ENCODE measurements around the gene NXF3. TPM values are rescaled to one million over a fixed set of nuclear protein-coding genes. Genes with fewer than 3 reads are reported as not detected.
A peak's percentile ranks its signal among the peaks of the same experiment; 100 is the strongest.

The NXF3 gene
- total RNA-seq, 1 experiment from 2014 or later = not detected

DNA sequence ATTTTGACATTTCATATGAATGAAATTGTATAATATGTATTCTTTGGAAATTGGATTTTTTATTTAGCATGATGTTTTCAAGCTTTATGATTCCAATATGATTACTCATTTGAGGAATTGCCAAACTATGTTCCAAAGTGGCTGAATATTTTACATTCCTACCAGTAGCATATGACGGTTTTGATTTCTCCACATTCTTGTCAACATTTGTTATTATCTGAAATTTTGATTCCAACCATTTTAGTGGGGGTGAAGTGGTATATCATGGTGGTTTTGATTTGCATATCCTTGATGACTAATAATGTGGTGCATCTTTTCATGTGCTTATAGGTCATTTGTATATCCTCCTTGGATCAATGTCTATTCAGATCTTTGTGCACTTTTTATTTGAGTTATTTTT is 26.3 kb downstream of the NXF3 start:
- intact Hi-C loops (cut with micrococcal nuclease; ENCODE audit: unreplicated experiment) = no loop called here
- Histone ChIP-seq H3K27ac (ENCODE audit: low read depth, low read length, poor library complexity, severe bottlenecking) (no peak overlapping the region), H3K4me3 (ENCODE audit: low read depth, low read length, poor library complexity, severe bottlenecking) (no peak overlapping the region), H3K4me1 (ENCODE audit: insufficient read depth, low read length, poor library complexity, severe bottlenecking) (no peaks in the 10 kb centered on the region), H3K36me3 (ENCODE audit: insufficient read depth, low read length, poor library complexity, severe bottlenecking) (no peaks in the 10 kb centered on the region), H3K27me3 (replicated peaks; ENCODE audit: insufficient read depth, low read depth, low read length, poor library complexity) (no peaks in the 10 kb centered on the region), H3K9me3 (ENCODE audit: low read depth, low read length, poor library complexity, severe bottlenecking) (no peaks in the 10 kb centered on the region)
- ChIA-PET CTCF (no interaction called here), POLR2A (ENCODE audit: low non-redundant PET) (no interaction called here)
- DNase-seq (ENCODE audit: low spot score) = no peak
- TF ChIP-seq EZH2 (IDR thresholded peaks at IDR 0.05; ENCODE audit: borderline replicate concordance, low read depth, low read length, poor library complexity, severe bottlenecking) (no peak), CTCF (conservative IDR thresholded peaks at IDR 0.05; ENCODE audit: low read depth, low read length) (no peak)
- no TSS peak for BruUV-seq (replicated peaks)

- Histone ChIP-seq H3K27ac (ENCODE audit: low read depth, low read length, poor library complexity, severe bottlenecking) (no peak within 1 kb of the TSS), H3K27me3 (replicated peaks; ENCODE audit: insufficient read depth, low read depth, low read length, poor library complexity) (no peaks in the 10 kb centered on the region), H3K4me3 (ENCODE audit: low read depth, low read length, poor library complexity, severe bottlenecking) (peak within 1 kb of the TSS; percentile 55), H3K4me1 (ENCODE audit: insufficient read depth, low read length, poor library complexity, severe bottlenecking) (no peaks in the 10 kb centered on the region), H3K9me3 (ENCODE audit: low read depth, low read length, poor library complexity, severe bottlenecking) (no peaks in the 10 kb centered on the region), H3K36me3 (ENCODE audit: insufficient read depth, low read length, poor library complexity, severe bottlenecking) (no peaks in the 10 kb centered on the region)
- intact Hi-C loops (cut with micrococcal nuclease; ENCODE audit: unreplicated experiment) = loop anchor here (5.0 kb wide), 1 partner anchor 93 kb away; no protein-coding TSS in a partner anchor
- BruUV-seq (replicated peaks) = no TSS peak
- DNase-seq (ENCODE audit: low spot score) = peak; percentile 75
- POLR2A ChIA-PET (ENCODE audit: low non-redundant PET) = interaction anchor here (0.6 kb wide), 1 partner anchor 39 kb away, joined by 3 read pairs; no protein-coding TSS in a partner anchor
- CTCF ChIA-PET = no interaction called here
- TF ChIP-seq EZH2 (IDR thresholded peaks at IDR 0.05; ENCODE audit: borderline replicate concordance, low read depth, low read length, poor library complexity, severe bottlenecking) (no peak), CTCF (conservative IDR thresholded peaks at IDR 0.05; ENCODE audit: low read depth, low read length) (no peak)
Measured at GRCh38 chrX:103063918-103064434, 29.0 kb downstream of the NXF3 start, which contains the start of gene BEX1. Gene BEX1, minus strand, starts transcription at chrX:103064171. Its CDS starts 897 bp downstream, at chrX:103063274.

GRCh38 chrX:103063191-103063845 is 29.6 kb downstream of the NXF3 start:
- intact Hi-C loops (cut with micrococcal nuclease; ENCODE audit: unreplicated experiment) = loop anchor here (5.0 kb wide), 1 partner anchor 94 kb away; no protein-coding TSS in a partner anchor
- Histone ChIP-seq H3K9me3 (ENCODE audit: low read depth, low read length, poor library complexity, severe bottlenecking) (no peaks in the 10 kb centered on the region), H3K27me3 (replicated peaks; ENCODE audit: insufficient read depth, low read depth, low read length, poor library complexity) (no peaks in the 10 kb centered on the region), H3K4me1 (ENCODE audit: insufficient read depth, low read length, poor library complexity, severe bottlenecking) (no peaks in the 10 kb centered on the region), H3K27ac (ENCODE audit: low read depth, low read length, poor library complexity, severe bottlenecking) (no peak overlapping the region), H3K36me3 (ENCODE audit: insufficient read depth, low read length, poor library complexity, severe bottlenecking) (no peaks in the 10 kb centered on the region), H3K4me3 (ENCODE audit: low read depth, low read length, poor library complexity, severe bottlenecking) (peak overlapping the region; percentile 55)
- DNase-seq (ENCODE audit: low spot score) = peak; percentile 53
- ChIA-PET POLR2A (ENCODE audit: low non-redundant PET) (no interaction called here), CTCF (interaction anchor here (0.7 kb wide), 1 partner anchor 112 kb away, joined by 7 read pairs; no protein-coding TSS in a partner anchor)
- BruUV-seq (replicated peaks) = no TSS peak
- TF ChIP-seq CTCF (conservative IDR thresholded peaks at IDR 0.05; ENCODE audit: low read depth, low read length) (no peak; the same call in 1 of the 2 replicates), EZH2 (IDR thresholded peaks at IDR 0.05; ENCODE audit: borderline replicate concordance, low read depth, low read length, poor library complexity, severe bottlenecking) (no peak)
